Small intestine (tissue), 7 donors: ENCODE data around the gene SMIM35. TPM values are rescaled to one million over a fixed set of nuclear protein-coding genes. Genes with fewer than 3 reads are reported as not detected.

Experiments
- DNase-seq, 2 donors: peaks; one replicate each; pipeline versions ENCODE4 v3.0.0 to v3.0.0-alpha.2; 2013
- FAIRE-seq: peaks from 2 replicates; lab custom pipeline; 2012; peaks lifted over from hg19 to GRCh38; lab: Jason Lieb, UNC
- H3K27ac ChIP-seq, 3 donors: one replicate each; pipeline ENCODE4 v1.5.1; 2013; ENCODE audit warnings: low read length in 2 of 3, mild to moderate bottlenecking in 2 of 3, control low read depth in 1 of 3, inconsistent platforms in 1 of 3, low read depth in 1 of 3, moderate library complexity in 1 of 3
- H3K27me3 ChIP-seq, 3 donors: one replicate each; pipeline ENCODE4 v1.6.1; 2013; ENCODE audit warnings: low read length in 3 of 3, inconsistent platforms in 1 of 3; ENCODE audit not compliant: control insufficient read depth in 3 of 3, insufficient read depth in 3 of 3
- H3K36me3 ChIP-seq, 3 donors: one replicate each; pipeline ENCODE4 v1.6.1; 2013; ENCODE audit warnings: low read length in 3 of 3, inconsistent platforms in 1 of 3, low read depth in 1 of 3, mild to moderate bottlenecking in 1 of 3, moderate library complexity in 1 of 3; ENCODE audit not compliant: control insufficient read depth in 3 of 3, insufficient read depth in 2 of 3
- H3K4me1 ChIP-seq, 3 donors: one replicate each; pipeline ENCODE4 v1.6.1; 2013; ENCODE audit warnings: low read length in 2 of 3, inconsistent platforms in 1 of 3, low read depth in 1 of 3, mild to moderate bottlenecking in 1 of 3, moderate library complexity in 1 of 3; ENCODE audit not compliant: control insufficient read depth in 3 of 3, insufficient read depth in 2 of 3
- H3K4me3 ChIP-seq, 3 donors: one replicate each; pipeline ENCODE4 v1.5.1; 2013; ENCODE audit warnings: low read length in 3 of 3, control low read depth in 1 of 3, inconsistent platforms in 1 of 3, low read depth in 1 of 3, mild to moderate bottlenecking in 1 of 3, moderate library complexity in 1 of 3
- H3K9me3 ChIP-seq, 2 donors: one replicate each; pipeline ENCODE4 v1.6.1; 2013; ENCODE audit warnings: low read depth in 1 of 2, low read length in 1 of 2; ENCODE audit not compliant: control insufficient read depth in 2 of 2, insufficient read depth in 1 of 2
- WGBS, 3 donors: extraction: QIAGEN DNeasy Blood & Tissue Kit; methylation state at CpG; one replicate each; pipeline ENCODE4 v1.1.7; 2013; 5-methylcytosine and 5-hydroxymethylcytosine counted together
- polyA plus RNA-seq, 4 donors: library from polyadenylated mRNA; stranded (reverse) in 3 of 4; unstranded in 1 of 4; fragments of 200-250 nt in 3 of 4; fragments of 120-200 nt in 1 of 4; gene quantifications; one replicate each; pipeline versions ENCODE4 v1.2.1 to v1.2.3, GENCODE V29; 2013
- donor health status: healthy with polysubstance abuse.
- donor health status: control.
- donor health status: control.
- donor health status: Bipolar disorder and iron deficiency.
- donor health status: healthy.

Gene SMIM35
- polyA plus RNA-seq, 4 donors = 0.03 to 0.44 TPM; not detected in 2

DNA sequence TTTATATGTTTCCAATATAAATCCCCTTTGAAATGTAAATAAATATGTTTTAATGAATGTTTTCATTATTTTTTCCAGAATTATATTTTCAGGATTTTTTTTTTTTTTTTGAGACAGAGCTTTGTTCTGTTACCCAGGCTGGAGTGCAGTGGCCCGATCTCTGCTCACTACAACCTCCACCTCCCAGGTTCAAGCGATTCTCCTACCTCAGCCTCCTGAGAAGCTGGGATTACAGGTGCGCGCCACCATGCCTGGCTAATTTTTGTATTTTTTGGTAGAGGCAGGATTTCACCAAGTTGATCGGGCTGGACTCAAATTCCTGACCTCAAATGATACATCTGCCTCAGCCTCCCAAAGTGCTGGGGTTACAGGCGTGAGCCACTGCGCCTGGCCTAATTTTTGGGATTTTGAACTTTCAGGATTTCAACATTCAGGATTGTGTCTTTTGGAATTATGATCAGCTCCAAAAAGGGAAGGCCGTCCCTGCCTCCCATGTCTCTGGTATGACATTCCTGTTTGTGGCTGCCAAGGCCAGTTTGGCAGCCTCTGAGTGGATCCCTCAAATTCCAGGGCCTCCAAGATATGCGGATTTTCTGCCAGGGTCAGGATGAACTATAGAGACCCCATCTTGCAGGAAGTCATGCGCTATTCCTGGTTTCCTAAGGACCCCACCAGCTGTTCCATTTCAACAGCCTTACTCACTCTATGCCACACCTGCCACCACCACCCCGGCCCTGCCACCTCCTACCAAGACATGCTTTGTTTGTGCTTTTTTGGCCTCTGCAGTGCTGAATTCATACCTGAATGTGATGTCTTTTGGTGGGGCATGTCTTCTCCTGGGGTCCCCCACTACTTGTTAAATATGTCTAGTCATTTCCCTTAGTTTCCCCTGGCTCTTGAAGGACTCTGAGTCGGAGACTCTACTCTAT is 31.8 kb downstream of the SMIM35 start:
- 79 to 89% (median 79%) methylated on average over 12 of the region's 12 CpGs for WGBS, 3 donors
- Histone ChIP-seq H3K27ac (no peak overlapping the region), H3K4me3 (no peak overlapping the region), H3K9me3 (no peaks in the 10 kb centered on the region), H3K4me1 (peaks cover 0 to 10% (median 0%) of the 10 kb centered on the region in 3 donors), H3K27me3 (no peaks in the 10 kb centered on the region), H3K36me3 (no peaks in the 10 kb centered on the region)
- DNase-seq = no peak
- FAIRE-seq = no peak

DNA sequence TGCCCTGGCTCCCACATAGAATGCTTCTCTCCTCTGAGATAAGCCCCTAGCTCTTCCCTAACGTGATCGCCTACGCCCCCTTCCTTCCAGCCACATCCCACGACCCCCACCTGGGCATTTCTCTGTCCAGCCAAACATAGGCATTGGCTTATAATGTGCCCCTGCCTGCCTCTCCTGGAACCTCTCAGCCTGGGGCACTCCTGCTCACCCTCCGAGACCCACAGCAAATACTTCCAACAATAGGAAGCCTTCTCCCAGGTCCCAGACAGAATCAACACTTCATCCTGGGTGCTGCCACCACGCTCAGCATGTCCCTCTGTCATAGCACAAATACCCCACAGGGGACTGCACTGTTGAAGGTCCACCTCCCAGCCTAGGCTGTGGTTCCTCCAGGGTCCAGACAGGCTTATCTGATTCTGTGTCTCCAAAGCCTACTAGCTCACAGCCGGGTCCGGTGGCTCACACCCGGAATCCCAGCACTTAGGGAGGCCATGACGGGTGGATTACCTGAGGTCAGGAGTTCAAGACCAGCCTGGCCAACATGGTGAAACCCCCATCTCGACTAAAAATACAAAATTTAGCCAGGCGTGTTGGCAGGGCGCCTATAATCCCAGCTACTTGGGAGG is 34.1 kb downstream of the SMIM35 start:
- 77 to 84% (median 77%) methylated on average over 13 of the region's 13 CpGs for WGBS, 3 donors
- Histone ChIP-seq H3K27ac (no peak overlapping the region), H3K4me3 (no peak overlapping the region), H3K36me3 (no peaks in the 10 kb centered on the region), H3K4me1 (no peaks in the 10 kb centered on the region), H3K27me3 (no peaks in the 10 kb centered on the region), H3K9me3 (no peaks in the 10 kb centered on the region)
- no peak for DNase-seq
- FAIRE-seq = no peak

DNA sequence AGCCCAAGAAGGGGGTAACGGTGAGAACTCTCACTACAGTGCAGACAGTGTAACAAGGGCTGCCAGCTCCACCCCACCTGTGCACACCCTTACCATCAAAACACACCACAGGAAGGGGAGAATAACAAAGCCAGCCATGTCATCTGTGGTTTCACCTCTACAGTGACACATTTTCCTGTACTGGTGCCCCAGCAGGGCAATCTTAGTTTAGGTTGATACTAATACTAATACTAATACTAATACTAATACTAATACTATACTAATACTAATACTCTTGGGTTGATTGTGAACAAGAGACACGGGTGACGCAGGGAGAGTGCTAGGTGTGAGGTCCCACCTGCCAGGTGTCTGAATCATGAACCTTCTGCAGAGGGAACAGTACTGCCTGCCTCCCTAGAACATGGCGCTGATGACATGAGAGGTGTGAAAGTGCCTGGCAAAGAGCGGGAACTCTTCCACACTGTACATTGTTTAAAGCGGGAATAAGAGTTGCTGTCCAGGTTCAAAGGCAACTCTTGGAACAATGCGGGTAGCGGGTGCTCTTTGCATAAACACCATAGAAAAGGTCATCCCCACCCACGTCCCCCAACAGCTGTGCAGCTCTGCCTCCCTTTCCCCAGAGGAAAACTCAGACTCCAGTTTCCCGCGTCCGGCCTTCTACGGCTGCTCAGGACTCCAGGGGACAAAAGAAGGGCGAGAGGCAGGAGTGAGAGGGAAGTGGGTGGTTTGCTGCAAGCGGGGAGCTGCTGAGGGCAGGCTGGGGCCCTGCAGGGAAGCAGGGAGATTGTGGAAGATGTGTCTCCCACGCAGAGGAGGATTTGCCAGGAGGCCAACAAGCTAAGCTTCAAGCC is 34.9 kb downstream of the SMIM35 start:
- no peaks in the 10 kb centered on the region for H3K4me1 ChIP-seq
- H3K4me3 ChIP-seq = no peak overlapping the region
- no peaks in the 10 kb centered on the region for H3K27me3 ChIP-seq
- H3K9me3 ChIP-seq = no peaks in the 10 kb centered on the region
- DNase-seq = peak in 1 of 2 donors; percentile 55
- 78 to 81% (median 81%) methylated on average over 16 of the region's 16 CpGs for WGBS, 3 donors
- FAIRE-seq = no peak
- H3K27ac ChIP-seq = peak overlapping the region in 1 of 3 donors; percentile 70
- no peaks in the 10 kb centered on the region for H3K36me3 ChIP-seq

DNA sequence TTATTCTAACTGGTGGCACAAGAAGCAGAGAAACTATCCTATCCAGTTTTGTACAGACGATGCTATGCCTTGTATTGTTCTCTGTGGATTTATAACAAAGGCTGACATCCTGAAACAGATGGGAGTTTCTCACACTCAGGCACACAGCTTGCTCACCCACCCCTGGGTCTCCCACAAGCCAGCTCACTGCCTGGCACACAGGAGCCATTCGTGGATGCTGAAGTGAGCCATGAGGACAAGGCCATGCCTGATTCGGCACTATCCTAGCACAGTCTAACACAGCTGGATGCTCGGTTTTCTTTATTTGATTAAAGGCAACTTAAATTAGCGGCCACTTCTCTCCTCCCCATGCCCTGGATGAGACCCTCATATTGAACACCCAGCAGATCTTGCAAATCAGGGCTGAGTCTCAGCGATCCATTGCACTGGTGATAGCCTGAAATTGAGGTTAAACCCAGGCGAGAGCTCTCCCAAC is 35.6 kb downstream of the SMIM35 start:
- DNase-seq (no peak), FAIRE-seq (no peak)
- 73 to 83% (median 77%) methylated on average over 7 of the region's 7 CpGs for WGBS, 3 donors
- Histone ChIP-seq H3K27me3 (no peaks in the 10 kb centered on the region), H3K27ac (peak overlapping the region in 2 of 3 donors; percentile 42 to 70), H3K36me3 (no peaks in the 10 kb centered on the region), H3K4me3 (no peak overlapping the region), H3K4me1 (no peaks in the 10 kb centered on the region), H3K9me3 (no peaks in the 10 kb centered on the region)

DNA sequence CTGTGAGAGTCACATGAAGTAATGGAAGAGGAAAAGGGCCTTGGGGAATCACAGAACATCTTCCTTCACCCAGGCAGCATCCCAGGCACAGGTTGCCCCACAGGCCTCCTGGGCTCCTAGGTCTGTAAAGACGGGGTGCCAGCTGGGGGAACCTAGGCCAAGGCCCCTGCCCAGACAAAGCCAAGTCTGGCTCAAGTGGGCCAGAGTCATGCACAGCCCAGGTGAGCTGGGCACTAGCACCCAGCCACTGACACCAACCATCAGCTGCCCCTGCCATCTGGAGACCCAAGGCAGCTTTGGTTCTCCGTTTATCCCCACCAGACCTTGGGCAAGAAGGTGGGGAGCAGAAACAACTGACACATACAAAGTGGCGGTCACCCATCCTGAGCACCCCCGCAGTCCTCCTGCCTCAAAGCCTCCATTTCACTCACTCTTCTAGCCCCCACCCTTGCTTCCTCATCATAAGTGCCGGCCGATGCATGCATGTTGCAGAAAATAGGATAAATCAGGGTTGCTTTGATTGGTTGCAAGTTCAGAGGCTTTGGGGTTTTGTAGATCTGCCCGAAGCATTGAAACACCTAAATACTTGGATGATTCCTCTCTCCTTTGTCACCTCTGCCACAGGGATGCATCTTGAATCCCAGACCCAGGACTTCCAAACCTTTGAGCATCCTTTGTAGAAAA is 36.4 kb downstream of the SMIM35 start:
- Histone ChIP-seq H3K27ac (peak overlapping the region in 1 of 3 donors; percentile 70), H3K4me1 (no peaks in the 10 kb centered on the region), H3K4me3 (no peak overlapping the region), H3K36me3 (no peaks in the 10 kb centered on the region), H3K27me3 (no peaks in the 10 kb centered on the region), H3K9me3 (no peaks in the 10 kb centered on the region)
- no peak for FAIRE-seq
- WGBS, 3 donors = 89 to 94% (median 94%) methylated on average over 7 of the region's 7 CpGs
- DNase-seq = no peak

DNA sequence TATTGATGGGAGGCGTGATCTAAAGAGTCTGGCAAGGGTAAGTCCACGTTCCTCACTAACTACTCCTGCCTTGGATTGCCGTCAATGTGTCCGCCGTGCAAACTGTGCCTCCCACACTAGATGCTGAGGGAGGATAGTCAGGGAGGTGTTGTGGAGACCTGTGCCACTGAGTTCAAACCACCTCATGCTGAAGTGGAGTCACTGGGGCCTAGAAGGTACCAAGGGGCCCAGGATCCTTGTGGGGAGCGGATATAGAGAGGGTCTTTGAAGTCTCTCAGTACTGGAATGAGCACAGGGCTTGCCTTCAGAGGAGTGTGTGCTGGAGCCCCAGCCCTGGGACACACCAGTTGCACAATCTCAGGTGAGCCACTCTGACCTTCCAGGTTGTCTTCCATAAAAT is 37.0 kb downstream of the SMIM35 start:
- 93 to 97% (median 94%) methylated on average over 6 of the region's 6 CpGs for WGBS, 3 donors
- DNase-seq = no peak

DNA sequence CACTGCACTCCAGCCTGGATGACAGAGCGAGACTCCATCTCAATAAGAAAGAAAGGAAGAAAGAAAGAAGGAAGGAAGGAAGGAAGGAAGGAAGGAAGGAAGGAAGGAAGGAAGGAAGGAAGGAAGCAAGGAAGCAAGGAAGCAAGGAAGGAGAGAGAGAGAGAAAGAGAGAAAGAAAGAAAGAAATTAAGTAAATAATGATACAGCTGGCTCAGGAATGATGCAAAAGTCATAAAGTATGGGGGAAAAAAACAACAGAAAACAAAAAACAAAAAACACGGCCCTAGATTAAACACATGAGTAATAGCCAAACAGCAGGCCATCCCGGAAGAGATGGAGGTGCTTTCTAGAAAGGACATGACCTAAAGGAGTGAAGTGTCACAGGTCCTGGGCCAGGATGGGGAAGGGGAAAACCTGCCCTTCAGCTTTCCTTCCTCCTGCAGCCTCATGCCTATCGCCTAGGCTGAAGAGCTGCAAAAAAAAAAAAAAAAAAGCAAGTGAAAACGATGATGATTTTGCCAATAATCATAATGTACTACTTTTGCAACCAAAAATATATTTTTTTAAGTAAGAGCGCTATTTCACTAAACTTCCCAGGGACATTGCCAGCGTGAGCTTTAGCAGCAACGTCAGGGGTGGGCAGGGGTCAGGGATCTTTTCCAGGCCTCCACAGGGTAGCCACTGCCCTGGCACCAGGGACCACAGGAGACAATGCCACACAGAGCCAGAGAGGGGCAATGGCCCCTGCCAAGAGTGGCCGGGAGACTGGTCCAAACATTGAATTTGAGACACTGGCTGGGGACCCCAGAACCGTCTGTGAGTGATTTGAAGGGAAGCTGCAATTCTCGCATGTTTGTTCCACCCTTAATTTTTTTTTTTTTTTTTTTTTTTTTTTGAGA is 38.0 kb downstream of the SMIM35 start:
- no peak overlapping the region for H3K4me3 ChIP-seq
- no peaks in the 10 kb centered on the region for H3K36me3 ChIP-seq
- H3K9me3 ChIP-seq = no peaks in the 10 kb centered on the region
- 75 to 81% (median 78%) methylated on average over 10 to 11 of the region's 11 CpGs for WGBS, 3 donors
- no peak for FAIRE-seq
- no peak for DNase-seq
- H3K4me1 ChIP-seq = no peaks in the 10 kb centered on the region
- H3K27ac ChIP-seq = no peak overlapping the region
- no peaks in the 10 kb centered on the region for H3K27me3 ChIP-seq

More for the DNA sequence above, 37.0 kb downstream of the SMIM35 start:
- H3K4me3 ChIP-seq = no peak overlapping the region
- H3K36me3 ChIP-seq = no peaks in the 10 kb centered on the region
- no peaks in the 10 kb centered on the region for H3K4me1 ChIP-seq
- no peak overlapping the region for H3K27ac ChIP-seq
- H3K9me3 ChIP-seq = no peaks in the 10 kb centered on the region
- H3K27me3 ChIP-seq = no peaks in the 10 kb centered on the region
- no peak for FAIRE-seq
